ENCODE results near the gene NTN1.

The NTN1 gene

DNA sequence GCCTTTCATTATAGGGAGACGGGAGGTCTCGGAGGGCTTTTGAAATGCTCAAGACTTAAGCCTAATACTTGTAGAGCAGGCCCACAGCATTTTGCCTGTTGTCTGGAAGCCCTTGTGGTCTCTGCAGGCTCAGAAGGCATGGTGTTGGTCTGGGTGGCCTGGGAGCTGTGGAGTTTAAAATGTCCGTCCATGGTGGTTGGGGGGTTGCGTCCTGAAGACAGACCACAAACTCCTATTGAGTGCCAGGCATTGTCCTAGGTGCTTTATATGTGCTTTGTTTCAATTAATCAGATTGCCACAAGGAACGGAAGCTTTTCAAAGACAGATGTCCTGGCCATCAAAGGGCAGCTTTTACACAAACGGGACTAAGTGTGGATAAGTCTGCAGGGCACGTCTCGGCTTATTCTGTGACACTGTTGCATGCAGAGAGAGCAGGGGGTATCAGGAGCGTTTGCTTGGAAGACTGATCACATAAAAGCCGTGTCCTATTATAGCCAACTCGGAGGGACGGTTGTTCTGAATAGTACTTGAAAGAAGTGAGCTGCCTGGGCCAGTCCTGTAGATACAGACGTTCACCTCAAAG lies 7.8 kb downstream of the NTN1 start:
- DNase-seq (ENCODE audit: low spot score), result no peak
- TF ChIP-seq, protein P1, sequence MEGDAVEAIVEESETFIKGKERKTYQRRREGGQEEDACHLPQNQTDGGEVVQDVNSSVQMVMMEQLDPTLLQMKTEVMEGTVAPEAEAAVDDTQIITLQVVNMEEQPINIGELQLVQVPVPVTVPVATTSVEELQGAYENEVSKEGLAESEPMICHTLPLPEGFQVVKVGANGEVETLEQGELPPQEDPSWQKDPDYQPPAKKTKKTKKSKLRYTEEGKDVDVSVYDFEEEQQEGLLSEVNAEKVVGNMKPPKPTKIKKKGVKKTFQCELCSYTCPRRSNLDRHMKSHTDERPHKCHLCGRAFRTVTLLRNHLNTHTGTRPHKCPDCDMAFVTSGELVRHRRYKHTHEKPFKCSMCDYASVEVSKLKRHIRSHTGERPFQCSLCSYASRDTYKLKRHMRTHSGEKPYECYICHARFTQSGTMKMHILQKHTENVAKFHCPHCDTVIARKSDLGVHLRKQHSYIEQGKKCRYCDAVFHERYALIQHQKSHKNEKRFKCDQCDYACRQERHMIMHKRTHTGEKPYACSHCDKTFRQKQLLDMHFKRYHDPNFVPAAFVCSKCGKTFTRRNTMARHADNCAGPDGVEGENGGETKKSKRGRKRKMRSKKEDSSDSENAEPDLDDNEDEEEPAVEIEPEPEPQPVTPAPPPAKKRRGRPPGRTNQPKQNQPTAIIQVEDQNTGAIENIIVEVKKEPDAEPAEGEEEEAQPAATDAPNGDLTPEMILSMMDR (IDR thresholded peaks at IDR 0.05; ENCODE audit: borderline replicate concordance, control extremely low read depth, extremely low read depth, insufficient read depth, missing control alignments), result no peak
- in situ Hi-C loops (cut with MboI; ENCODE audit: low sequenced_read_pairs, unreplicated experiment), result no loop called here

DNA sequence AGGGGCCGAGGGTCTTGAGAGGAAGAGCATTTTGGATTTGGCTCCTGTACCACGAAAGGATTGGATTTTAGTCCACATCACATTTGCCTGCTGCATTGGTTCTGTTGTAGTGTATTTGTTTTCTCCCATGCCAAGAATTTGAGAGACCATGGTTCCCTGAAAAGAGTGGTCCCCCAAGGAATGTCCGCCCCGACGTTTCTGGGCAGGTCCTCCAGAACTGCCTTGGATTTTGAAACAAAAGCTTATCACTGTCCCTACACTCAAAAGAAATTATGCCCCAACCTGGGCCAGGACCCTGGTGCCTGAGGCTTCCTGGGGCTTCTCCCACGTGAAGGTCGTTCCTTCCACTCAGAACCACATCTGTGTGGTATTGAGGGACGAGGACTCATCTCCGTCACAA lies 10.8 kb downstream of the NTN1 start:
- in situ Hi-C loops (cut with MboI; ENCODE audit: low sequenced_read_pairs, unreplicated experiment), result no loop called here
- DNase-seq (ENCODE audit: low spot score), result no peak
- TF ChIP-seq, protein P1 (IDR thresholded peaks at IDR 0.05; ENCODE audit: borderline replicate concordance, control extremely low read depth, extremely low read depth, insufficient read depth, missing control alignments), result no peak

DNA sequence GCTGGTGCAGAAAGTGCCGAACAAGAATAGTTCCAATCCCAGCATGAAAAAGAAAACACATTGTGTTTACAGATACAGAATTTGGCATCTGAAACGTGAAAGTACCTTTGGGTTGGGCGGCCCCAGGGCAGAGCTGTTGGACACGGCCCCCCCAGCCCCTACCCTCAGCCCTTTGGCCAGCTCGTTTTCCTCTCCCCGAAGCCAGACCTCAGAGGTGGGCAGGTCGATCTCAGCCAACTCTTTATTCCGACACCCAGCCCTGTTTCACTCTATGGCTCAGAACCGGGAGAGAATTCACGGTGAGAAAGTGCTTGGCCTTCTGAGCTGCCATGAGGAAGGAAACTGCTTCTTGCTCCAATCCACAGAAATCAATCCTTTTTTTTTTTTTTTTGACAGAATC lies 11.3 kb downstream of the NTN1 start:
- TF ChIP-seq, protein P1 (IDR thresholded peaks at IDR 0.05; ENCODE audit: borderline replicate concordance, control extremely low read depth, extremely low read depth, insufficient read depth, missing control alignments), result no peak
- DNase-seq (ENCODE audit: low spot score), result no peak
- in situ Hi-C loops (cut with MboI; ENCODE audit: low sequenced_read_pairs, unreplicated experiment), result no loop called here

DNA sequence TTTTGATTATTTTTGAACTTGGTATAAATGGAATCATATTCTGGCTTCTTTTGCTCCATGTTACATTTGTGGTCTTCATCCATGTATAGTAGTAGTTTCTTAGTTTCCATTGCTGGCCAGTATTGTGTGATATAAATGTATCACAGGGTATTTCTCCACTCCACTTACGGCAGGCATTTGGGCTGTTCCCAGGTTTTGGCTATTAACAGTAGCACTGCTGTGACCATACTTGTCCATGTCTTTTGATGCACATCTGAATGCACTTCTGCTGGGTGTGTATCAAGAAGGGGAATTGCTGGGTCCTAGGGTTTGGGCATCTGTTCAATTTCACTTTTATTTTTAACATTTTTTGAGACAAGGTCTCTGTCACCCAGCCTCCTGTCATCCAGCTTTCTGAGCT lies 13.9 kb downstream of the NTN1 start:
- DNase-seq (ENCODE audit: low spot score), result no peak
- TF ChIP-seq, protein P1 (IDR thresholded peaks at IDR 0.05; ENCODE audit: borderline replicate concordance, control extremely low read depth, extremely low read depth, insufficient read depth, missing control alignments), result no peak
- in situ Hi-C loops (cut with MboI; ENCODE audit: low sequenced_read_pairs, unreplicated experiment), result no loop called here

DNA sequence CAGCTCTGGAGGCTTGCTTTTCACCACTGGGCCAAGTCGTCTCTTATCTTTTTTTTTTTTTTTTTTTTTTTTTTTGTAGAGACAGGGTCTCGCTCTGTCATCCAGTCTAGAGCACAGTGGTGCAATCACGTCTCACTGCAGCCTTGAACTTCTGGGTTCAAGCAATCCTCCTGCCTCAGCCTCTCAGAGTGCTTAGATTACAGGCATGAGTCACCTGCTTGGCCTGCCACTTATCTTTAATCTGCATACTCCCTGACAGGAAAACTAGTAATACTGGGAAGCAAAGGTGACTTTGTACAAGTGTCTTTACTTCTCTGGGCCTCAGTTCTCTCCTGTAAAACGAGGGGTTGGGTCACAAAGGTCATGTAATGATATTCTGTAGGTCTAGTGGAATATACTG lies 15.0 kb downstream of the NTN1 start:
- no peak for DNase-seq (ENCODE audit: low spot score)
- TF ChIP-seq, protein P1 (IDR thresholded peaks at IDR 0.05; ENCODE audit: borderline replicate concordance, control extremely low read depth, extremely low read depth, insufficient read depth, missing control alignments), result no peak
- in situ Hi-C loops (cut with MboI; ENCODE audit: low sequenced_read_pairs, unreplicated experiment), result no loop called here

DNA sequence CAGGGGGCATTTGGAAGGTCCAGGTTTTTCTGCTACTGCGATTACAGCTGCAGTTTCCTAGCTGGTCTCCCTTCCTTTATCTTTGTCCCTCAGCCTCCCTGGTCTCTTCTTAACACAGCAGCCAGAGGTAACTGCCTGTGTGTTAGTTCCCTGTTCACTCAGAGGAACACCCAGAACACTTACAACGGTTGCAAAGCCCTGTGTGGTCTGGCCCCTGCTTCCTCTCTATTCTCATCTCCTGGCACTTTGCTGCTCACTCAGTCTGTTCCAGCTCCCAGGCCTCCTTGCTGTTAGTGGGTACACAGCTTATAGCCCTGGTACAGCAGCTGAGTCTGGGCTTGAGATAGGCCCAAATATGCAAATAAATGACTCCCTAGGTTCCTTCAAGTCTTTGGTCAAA lies 16.4 kb downstream of the NTN1 start:
- in situ Hi-C loops (cut with MboI; ENCODE audit: low sequenced_read_pairs, unreplicated experiment), result no loop called here
- TF ChIP-seq, protein P1 (IDR thresholded peaks at IDR 0.05; ENCODE audit: borderline replicate concordance, control extremely low read depth, extremely low read depth, insufficient read depth, missing control alignments), result no peak
- no peak for DNase-seq (ENCODE audit: low spot score)
